ENCODE results near the gene RECK.
"Not testable (repeated sequence)": the region's sequence is repeated elsewhere in the genome, so short reads cannot be mapped to it uniquely, and the experiment has no call there.

Gene RECK

GRCh38 chr9:36080519-36080918 lies 43.8 kb downstream of the RECK start:
- DNase-seq (ENCODE audit: low read depth): no peak
- H3K4me3 ChIP-seq (ENCODE audit: low read depth, low read length): no peak overlapping the region
- TF ChIP-seq CTCF (IDR thresholded peaks at IDR 0.05; ENCODE audit: control insufficient read depth, extremely low read depth, insufficient read depth): no peak

- TF ChIP-seq CTCF (IDR thresholded peaks at IDR 0.05; ENCODE audit: control insufficient read depth, extremely low read depth, insufficient read depth): no peak
- H3K4me3 ChIP-seq (ENCODE audit: low read depth, low read length): no peak overlapping the region
- no peak for DNase-seq (ENCODE audit: low read depth)
Observed at GRCh38 chr9:36082931-36083330, 46.2 kb downstream of the RECK start.

DNA sequence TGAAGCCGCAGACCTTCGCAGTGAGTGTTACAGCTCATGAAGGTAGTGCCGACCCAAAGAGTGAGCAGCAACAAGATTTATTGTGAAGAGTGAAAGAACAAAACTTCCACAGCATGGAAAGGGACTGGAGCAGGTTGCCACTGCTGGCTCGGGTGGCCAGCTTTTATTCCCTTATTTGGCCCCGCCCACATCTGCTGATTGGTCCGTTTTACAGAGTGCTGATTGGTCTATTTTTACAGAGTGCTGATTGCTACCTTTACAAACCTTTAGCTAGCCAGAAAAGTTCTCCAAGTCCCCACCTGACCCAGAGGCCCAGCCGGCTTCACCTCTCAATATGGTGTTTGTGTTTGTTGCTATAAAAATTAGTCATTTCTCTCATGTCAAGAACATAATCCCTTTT lies 49.7 kb downstream of the RECK start:
- no peak for DNase-seq (ENCODE audit: low read depth)
- no peak for TF ChIP-seq CTCF (IDR thresholded peaks at IDR 0.05; ENCODE audit: control insufficient read depth, extremely low read depth, insufficient read depth)
- no peak overlapping the region for H3K4me3 ChIP-seq (ENCODE audit: low read depth, low read length)

DNA sequence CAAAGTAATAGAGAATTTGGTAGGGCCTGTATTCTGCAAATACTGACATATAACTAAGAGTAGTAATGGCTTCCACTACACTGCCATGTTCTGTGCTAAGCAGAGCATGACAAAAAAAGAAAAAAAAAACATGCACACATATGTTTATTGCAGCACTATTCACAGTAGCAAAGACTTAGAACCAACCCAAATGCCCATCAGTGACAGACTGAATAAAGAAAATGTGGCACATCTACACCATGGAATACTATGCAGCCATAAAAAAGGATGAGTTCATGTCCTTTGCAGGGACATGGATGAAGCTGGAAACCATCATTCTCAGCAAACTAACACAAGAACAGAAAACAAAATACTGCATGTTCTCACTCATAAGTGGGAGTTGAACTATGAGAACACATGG lies 50.3 kb downstream of the RECK start:
- H3K4me3 ChIP-seq (ENCODE audit: low read depth, low read length); DNase-seq (ENCODE audit: low read depth): not testable (repeated sequence)

DNA sequence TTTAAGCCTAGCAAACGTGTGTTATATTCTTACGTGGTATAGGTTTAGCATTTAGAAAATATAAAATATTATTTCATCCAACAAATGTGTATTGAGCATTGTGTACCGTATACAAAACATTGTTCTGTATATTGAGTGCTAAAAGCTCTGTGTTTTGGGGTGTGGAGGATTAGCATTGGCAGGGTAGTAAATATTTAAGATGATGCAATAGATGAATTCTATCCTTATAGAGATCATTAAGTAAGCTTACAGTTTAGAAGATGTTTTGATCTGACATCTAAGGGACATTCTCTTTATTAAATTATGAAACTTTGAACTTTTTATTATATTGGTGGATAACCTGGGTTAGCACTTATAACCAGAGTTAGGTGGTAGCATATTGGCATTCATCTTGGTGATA lies 51.3 kb downstream of the RECK start:
- no peak for DNase-seq (ENCODE audit: low read depth)
- H3K4me3 ChIP-seq (ENCODE audit: low read depth, low read length): no peak overlapping the region
- TF ChIP-seq CTCF (IDR thresholded peaks at IDR 0.05; ENCODE audit: control insufficient read depth, extremely low read depth, insufficient read depth): no peak

- peak; percentile 95 for DNase-seq (ENCODE audit: low read depth)
- peak; percentile 40 for TF ChIP-seq CTCF (IDR thresholded peaks at IDR 0.05; ENCODE audit: control insufficient read depth, extremely low read depth, insufficient read depth)
- no peak overlapping the region for H3K4me3 ChIP-seq (ENCODE audit: low read depth, low read length)
Observed at GRCh38 chr9:36091026-36091953, 54.6 kb downstream of the RECK start.

GRCh38 chr9:36092014-36092413 lies 55.3 kb downstream of the RECK start:
- no peak for TF ChIP-seq CTCF (IDR thresholded peaks at IDR 0.05; ENCODE audit: control insufficient read depth, extremely low read depth, insufficient read depth)
- DNase-seq (ENCODE audit: low read depth): no peak
- H3K4me3 ChIP-seq (ENCODE audit: low read depth, low read length): no peak overlapping the region

Measured in LNCaP clone FGC (cell line).